Measurements from ENCODE around the gene RPRD2. TPM values are rescaled to one million over a fixed set of nuclear protein-coding genes. Genes with fewer than 3 reads are reported as not detected.
"Not testable (repeated sequence)": the region's sequence is repeated elsewhere in the genome, so short reads cannot be mapped to it uniquely, and the experiment has no call there.

Gene RPRD2
- total RNA-seq, 1 donor from 2014 or later: 26.0 TPM

GRCh38 chr1:150388241-150388640 lies 24.3 kb downstream of the RPRD2 start:
- Histone ChIP-seq H3K9ac (ENCODE audit: low read length) (no peak overlapping the region), H3K36me3 (ENCODE audit: insufficient read depth, low read length) (no peaks in the 10 kb centered on the region), H3K27me3 (ENCODE audit: insufficient read depth, low read length) (no peaks in the 10 kb centered on the region), H3K27ac (ENCODE audit: low read depth, low read length) (no peak overlapping the region), H3K4me1 (ENCODE audit: insufficient read depth, low read length) (no peaks in the 10 kb centered on the region), H4K20me1 (ENCODE audit: insufficient read depth, low read length) (peaks cover 61% of the 10 kb centered on the region), H3K9me3 (ENCODE audit: insufficient read depth, low read depth, low read length) (no peaks in the 10 kb centered on the region), H3K4me3 (ENCODE audit: insufficient read depth, low read depth, low read length) (no peak overlapping the region), H3K4me2 (ENCODE audit: low read length) (no peak overlapping the region), H3K79me2 (ENCODE audit: insufficient read depth, low read length) (peaks cover 90% of the 10 kb centered on the region), H2AFZ (ENCODE audit: low read depth, low read length) (no peak overlapping the region)
- DNase-seq (ENCODE audit: low read depth): no peak
- Mint-ChIP-seq H3K9me3 (ENCODE audit: unreplicated experiment) (no peaks in the 10 kb centered on the region), H3K27ac (ENCODE audit: unreplicated experiment) (no peak overlapping the region), H3K27me3 (ENCODE audit: low read depth, unreplicated experiment) (no peaks in the 10 kb centered on the region), H3K4me3 (ENCODE audit: unreplicated experiment) (no peak overlapping the region), H3K36me3 (ENCODE audit: low read depth, unreplicated experiment) (no peaks in the 10 kb centered on the region), H3K4me1 (ENCODE audit: low read depth, unreplicated experiment) (peaks cover 7% of the 10 kb centered on the region)
- no peak for FAIRE-seq
- TF ChIP-seq EZH2 (IDR thresholded peaks at IDR 0.05; ENCODE audit: insufficient read depth, low read length) (no peak), CTCF (IDR thresholded peaks at IDR 0.05; ENCODE audit: insufficient read depth, low read depth, low read length) (no peak)

- Histone ChIP-seq H3K27me3 (ENCODE audit: insufficient read depth, low read length) (no peaks in the 10 kb centered on the region), H4K20me1 (ENCODE audit: insufficient read depth, low read length) (peaks cover 65% of the 10 kb centered on the region), H3K27ac (ENCODE audit: low read depth, low read length) (no peak overlapping the region), H3K4me2 (ENCODE audit: low read length) (no peak overlapping the region), H3K79me2 (ENCODE audit: insufficient read depth, low read length) (peaks cover 87% of the 10 kb centered on the region), H3K4me1 (ENCODE audit: insufficient read depth, low read length) (no peaks in the 10 kb centered on the region), H3K9ac (ENCODE audit: low read length) (no peak overlapping the region), H2AFZ (ENCODE audit: low read depth, low read length) (no peak overlapping the region), H3K4me3 (ENCODE audit: insufficient read depth, low read depth, low read length) (no peak overlapping the region), H3K9me3 (ENCODE audit: insufficient read depth, low read depth, low read length) (no peaks in the 10 kb centered on the region), H3K36me3 (ENCODE audit: insufficient read depth, low read length) (no peaks in the 10 kb centered on the region)
- FAIRE-seq: no peak
- Mint-ChIP-seq H3K36me3 (ENCODE audit: low read depth, unreplicated experiment) (no peaks in the 10 kb centered on the region), H3K4me3 (ENCODE audit: unreplicated experiment) (no peak overlapping the region), H3K9me3 (ENCODE audit: unreplicated experiment) (no peaks in the 10 kb centered on the region), H3K27me3 (ENCODE audit: low read depth, unreplicated experiment) (no peaks in the 10 kb centered on the region), H3K27ac (ENCODE audit: unreplicated experiment) (no peak overlapping the region), H3K4me1 (ENCODE audit: low read depth, unreplicated experiment) (peaks cover 7% of the 10 kb centered on the region)
- TF ChIP-seq EZH2 (IDR thresholded peaks at IDR 0.05; ENCODE audit: insufficient read depth, low read length): no peak
- TF ChIP-seq CTCF (IDR thresholded peaks at IDR 0.05; ENCODE audit: insufficient read depth, low read depth, low read length): no peak
- DNase-seq (ENCODE audit: low read depth): no peak
These were observed 25.7 kb downstream of the RPRD2 start for GRCh38 chr1:150389650-150390049.

- Histone ChIP-seq H3K27ac (ENCODE audit: low read depth, low read length) (no peak overlapping the region), H3K79me2 (ENCODE audit: insufficient read depth, low read length) (peaks cover 83% of the 10 kb centered on the region), H3K36me3 (ENCODE audit: insufficient read depth, low read length) (no peaks in the 10 kb centered on the region), H3K4me1 (ENCODE audit: insufficient read depth, low read length) (no peaks in the 10 kb centered on the region), H3K9me3 (ENCODE audit: insufficient read depth, low read depth, low read length) (no peaks in the 10 kb centered on the region), H2AFZ (ENCODE audit: low read depth, low read length) (no peak overlapping the region), H3K9ac (ENCODE audit: low read length) (no peak overlapping the region), H4K20me1 (ENCODE audit: insufficient read depth, low read length) (peaks cover 45% of the 10 kb centered on the region), H3K4me3 (ENCODE audit: insufficient read depth, low read depth, low read length) (no peak overlapping the region), H3K4me2 (ENCODE audit: low read length) (no peak overlapping the region), H3K27me3 (ENCODE audit: insufficient read depth, low read length) (no peaks in the 10 kb centered on the region)
- TF ChIP-seq CTCF (IDR thresholded peaks at IDR 0.05; ENCODE audit: insufficient read depth, low read depth, low read length): no peak
- no peak for TF ChIP-seq EZH2 (IDR thresholded peaks at IDR 0.05; ENCODE audit: insufficient read depth, low read length)
- Mint-ChIP-seq H3K9me3 (ENCODE audit: unreplicated experiment) (peaks cover 2% of the 10 kb centered on the region), H3K27ac (ENCODE audit: unreplicated experiment) (peak overlapping the region; percentile 77), H3K4me3 (ENCODE audit: unreplicated experiment) (no peak overlapping the region), H3K36me3 (ENCODE audit: low read depth, unreplicated experiment) (peaks cover 5% of the 10 kb centered on the region), H3K27me3 (ENCODE audit: low read depth, unreplicated experiment) (no peaks in the 10 kb centered on the region), H3K4me1 (ENCODE audit: low read depth, unreplicated experiment) (peaks cover 4% of the 10 kb centered on the region)
- FAIRE-seq (no peak), DNase-seq (ENCODE audit: low read depth) (no peak)
These were observed 28.7 kb downstream of the RPRD2 start for GRCh38 chr1:150392627-150393026.

- H2AFZ ChIP-seq (ENCODE audit: low read depth, low read length); H3K27me3 ChIP-seq (ENCODE audit: insufficient read depth, low read length); H3K9ac ChIP-seq (ENCODE audit: low read length); DNase-seq (ENCODE audit: low read depth); H3K27ac ChIP-seq (ENCODE audit: low read depth, low read length); H3K27me3 Mint-ChIP-seq (ENCODE audit: low read depth, unreplicated experiment); H3K4me3 Mint-ChIP-seq (ENCODE audit: unreplicated experiment); H3K4me1 Mint-ChIP-seq (ENCODE audit: low read depth, unreplicated experiment); H3K4me2 ChIP-seq (ENCODE audit: low read length); H3K36me3 Mint-ChIP-seq (ENCODE audit: low read depth, unreplicated experiment); H3K27ac Mint-ChIP-seq (ENCODE audit: unreplicated experiment); H3K4me3 ChIP-seq (ENCODE audit: insufficient read depth, low read depth, low read length); H3K36me3 ChIP-seq (ENCODE audit: insufficient read depth, low read length); FAIRE-seq; H3K9me3 Mint-ChIP-seq (ENCODE audit: unreplicated experiment); H3K9me3 ChIP-seq (ENCODE audit: insufficient read depth, low read depth, low read length); H3K4me1 ChIP-seq (ENCODE audit: insufficient read depth, low read length): not testable (repeated sequence)
- Histone ChIP-seq H4K20me1 (ENCODE audit: insufficient read depth, low read length) (peaks cover 35% of the 10 kb centered on the region), H3K79me2 (ENCODE audit: insufficient read depth, low read length) (peaks cover 79% of the 10 kb centered on the region)
These were observed 31.2 kb downstream of the RPRD2 start for GRCh38 chr1:150395115-150395514.

Data from astrocyte (in vitro differentiated cells and primary cell).